HG03460 (cell line): ENCODE measurements around the gene DEFB131B.
"Not testable (repeated sequence)": the region's sequence is repeated elsewhere in the genome, so short reads cannot be mapped to it uniquely, and the experiment has no call there.

ENCODE experiments used
- ATAC-seq: cut with Tn5 transposase; IDR thresholded peaks from one replicate; pipeline ENCODE4 v1.9.1; 2021; ENCODE audit not compliant: unreplicated experiment

The DEFB131B gene, protein sequence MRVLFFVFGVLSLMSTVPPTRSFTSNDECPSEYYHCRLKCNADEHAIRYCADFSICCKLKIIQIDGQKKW

DNA sequence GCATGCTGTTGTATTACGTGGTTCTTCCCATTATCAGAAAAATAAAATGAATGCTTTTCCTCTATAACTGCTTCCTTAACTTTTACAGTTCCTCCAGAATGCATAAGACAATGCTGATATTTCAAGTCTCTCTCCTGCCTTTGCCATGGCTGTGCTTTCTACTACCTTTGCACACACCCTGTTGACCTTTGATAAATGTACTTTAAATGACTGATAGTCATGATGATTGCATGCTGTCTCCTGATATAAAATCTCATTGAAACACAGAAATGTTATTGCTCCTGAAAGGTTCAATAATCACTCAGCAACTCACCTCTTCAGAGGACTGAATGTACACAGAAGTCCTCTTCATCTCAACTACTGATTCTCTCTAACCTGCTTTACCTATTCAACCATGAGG is at the start of gene DEFB131B:
Gene DEFB131B, plus strand, starts transcription at position 395 of the 400 bp plus-strand sequence. Its CDS starts 0 bp downstream, at position 395.
- ATAC-seq, result not testable (repeated sequence)

DNA sequence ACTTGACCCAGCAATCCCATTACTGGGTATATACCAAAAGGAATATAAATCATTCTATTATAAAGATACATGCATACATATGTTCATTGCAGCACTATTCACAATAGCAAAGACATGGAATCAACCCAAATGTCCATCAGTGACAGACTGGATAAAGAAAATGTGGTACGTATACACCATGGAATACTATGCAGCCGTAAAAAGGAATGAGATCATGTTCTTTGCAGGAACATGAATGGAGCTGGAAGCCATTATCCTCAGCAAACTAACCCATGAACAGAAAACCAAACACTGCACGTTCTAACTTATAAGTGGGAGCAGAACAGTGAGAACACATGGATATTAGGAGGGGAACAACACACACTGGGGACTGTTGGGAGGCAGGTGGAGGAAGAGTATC is 49.0 kb upstream of the DEFB131B start:
- not testable (repeated sequence) for ATAC-seq

DNA sequence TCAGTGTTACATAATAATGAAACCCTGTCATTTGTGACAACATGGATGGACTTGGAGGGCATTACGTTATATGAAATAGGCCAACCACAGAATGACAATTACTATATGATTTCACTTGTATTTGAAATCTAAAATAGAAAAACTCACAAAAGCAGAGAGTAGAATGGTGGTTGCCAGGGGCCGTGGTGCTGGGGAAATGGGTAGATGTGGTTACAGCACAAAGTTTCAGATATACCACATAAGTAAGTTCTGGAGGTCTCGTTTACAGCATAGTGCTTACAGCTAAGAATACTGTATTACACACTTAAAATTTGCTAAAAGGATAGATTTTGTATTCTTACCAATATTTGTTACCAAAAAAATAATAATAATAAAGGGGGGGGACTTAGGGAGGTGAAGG is 48.6 kb upstream of the DEFB131B start:
- ATAC-seq, result not testable (repeated sequence)

DNA sequence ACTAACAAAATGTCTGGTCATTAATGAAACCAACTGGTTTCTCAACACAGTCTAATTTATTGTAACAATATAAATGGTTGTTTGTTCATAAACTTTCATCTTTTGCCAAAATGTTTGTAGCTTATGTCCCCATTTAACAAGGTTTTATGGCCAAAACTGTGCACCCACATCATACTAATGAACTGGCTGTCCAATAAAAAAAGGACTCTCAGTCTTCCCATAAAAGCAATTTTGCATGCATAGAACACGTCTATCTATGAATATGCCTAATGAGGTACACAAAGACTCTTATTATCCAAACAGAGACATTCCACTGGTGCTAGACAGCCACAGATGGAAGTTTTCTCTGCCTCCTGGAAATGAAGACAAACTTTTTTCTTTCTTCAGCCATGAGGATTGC is 45.4 kb upstream of the DEFB131B start, which contains the start of gene DEFB108B:
Gene DEFB108B, plus strand, starts transcription at position 390 of the 400 bp plus-strand sequence. Its CDS starts 0 bp downstream, at position 390.
- ATAC-seq, result not testable (repeated sequence)

DNA sequence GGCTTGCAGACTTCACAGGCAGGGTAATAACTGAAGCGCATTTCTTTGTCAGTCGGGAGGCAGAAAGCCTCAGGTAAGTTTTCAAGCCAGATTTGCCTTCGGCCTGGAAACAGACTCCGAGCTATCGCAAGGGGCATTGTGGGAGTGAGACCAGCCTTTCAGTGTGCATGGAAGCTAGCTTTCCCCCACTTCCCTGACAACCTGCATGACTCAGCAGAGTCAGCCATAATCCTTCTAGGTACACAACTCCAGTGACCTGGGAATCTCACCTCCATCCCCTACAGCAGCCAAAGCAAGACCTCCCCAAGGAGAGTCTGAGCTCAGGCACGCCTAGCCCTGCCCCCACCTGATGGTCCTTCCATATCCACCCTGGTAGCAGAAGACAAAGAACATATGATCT is 35.5 kb upstream of the DEFB131B start:
- ATAC-seq, result not testable (repeated sequence)

- not testable (repeated sequence) for ATAC-seq
Measured at GRCh38 chr11:71843355-71843754, 34.9 kb upstream of the DEFB131B start.

DNA sequence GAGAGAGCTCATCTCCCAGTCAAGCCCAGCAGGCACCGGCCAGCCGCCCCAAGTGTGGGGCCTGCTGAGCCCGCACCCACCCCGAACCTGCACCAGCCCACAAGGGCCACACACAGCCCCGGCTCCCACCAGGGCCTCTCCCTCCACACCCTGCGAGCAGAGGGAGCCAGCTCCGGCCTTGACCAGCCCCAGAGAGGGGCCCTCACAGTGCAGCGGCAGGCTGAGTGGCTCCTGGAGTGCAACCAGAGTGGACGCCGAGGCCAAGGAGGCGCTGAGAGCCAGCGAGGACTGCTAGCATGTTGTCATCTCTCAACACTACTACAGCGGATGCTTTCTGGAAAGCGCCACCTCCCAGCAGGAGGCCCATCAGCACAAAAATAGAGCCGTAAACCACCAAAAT is 34.4 kb upstream of the DEFB131B start:
- no peak for ATAC-seq

DNA sequence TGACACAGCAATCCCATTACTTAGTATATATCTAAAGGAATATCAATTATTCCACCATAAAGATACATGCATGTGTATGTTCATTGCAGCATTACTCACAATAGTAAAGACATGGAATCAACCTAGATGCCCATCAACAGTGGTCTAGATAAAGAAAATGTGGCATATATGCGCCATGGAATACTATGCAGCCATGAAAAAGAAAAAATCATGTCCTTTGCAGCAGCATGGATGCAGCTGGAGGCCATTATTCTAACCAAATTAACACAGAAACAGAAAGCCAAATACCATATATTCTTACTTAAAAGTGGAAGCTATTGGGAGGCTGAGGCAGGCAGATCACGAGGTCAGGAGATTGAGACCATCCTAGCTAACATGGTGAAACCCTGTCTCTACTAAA is 24.4 kb upstream of the DEFB131B start:
- ATAC-seq, result not testable (repeated sequence)

DNA sequence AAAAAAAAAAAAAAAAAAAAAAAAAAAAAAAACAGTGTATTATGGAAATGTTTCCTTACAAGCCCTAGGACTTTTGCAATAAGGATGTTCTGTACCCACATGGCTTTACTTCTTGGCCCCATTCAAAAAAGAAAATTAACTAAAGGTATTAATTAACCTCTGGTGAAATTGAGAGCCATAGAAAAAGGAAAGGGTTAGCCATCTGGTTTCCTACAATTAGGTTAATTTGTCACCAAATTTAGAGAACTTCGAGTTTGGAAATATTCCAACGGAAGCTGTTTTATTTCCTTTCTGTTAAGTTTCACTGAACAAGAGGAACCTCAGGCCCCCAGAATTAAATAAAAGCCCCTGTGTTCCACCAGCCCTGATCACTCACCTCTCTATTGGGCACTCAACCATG is 22.4 kb upstream of the DEFB131B start:
- not testable (repeated sequence) for ATAC-seq

- not testable (repeated sequence) for ATAC-seq
Measured at GRCh38 chr11:71860835-71861234, 17.4 kb upstream of the DEFB131B start.

GRCh38 chr11:71863978-71864627 is 14.2 kb upstream of the DEFB131B start:
- ATAC-seq, result not testable (repeated sequence)

- ATAC-seq, result not testable (repeated sequence)
Measured at GRCh38 chr11:71867209-71867608, 11.0 kb upstream of the DEFB131B start.

- not testable (repeated sequence) for ATAC-seq
Measured at GRCh38 chr11:71869931-71870330, 8.3 kb upstream of the DEFB131B start.

DNA sequence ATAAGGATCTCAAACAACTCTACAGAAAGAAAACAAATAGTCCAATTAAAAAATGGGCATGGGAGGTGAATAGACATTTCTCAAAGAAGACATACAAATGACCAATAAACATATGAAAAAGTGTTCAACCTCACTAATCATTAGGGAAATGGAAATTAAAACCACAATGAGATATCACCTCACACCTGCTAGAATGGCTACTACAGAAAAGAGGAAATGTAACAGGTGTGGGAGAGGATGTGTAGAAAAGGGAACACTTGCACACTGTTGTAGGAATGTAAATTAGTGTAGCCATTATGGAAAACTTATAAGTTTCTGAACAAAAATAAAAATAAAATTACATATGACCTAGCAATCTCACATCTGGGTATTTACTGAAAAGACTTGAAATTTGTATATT is 7.6 kb upstream of the DEFB131B start:
- not testable (repeated sequence) for ATAC-seq

- ATAC-seq, result not testable (repeated sequence)
Measured at GRCh38 chr11:71876262-71876661, 2.0 kb upstream of the DEFB131B start.

DNA sequence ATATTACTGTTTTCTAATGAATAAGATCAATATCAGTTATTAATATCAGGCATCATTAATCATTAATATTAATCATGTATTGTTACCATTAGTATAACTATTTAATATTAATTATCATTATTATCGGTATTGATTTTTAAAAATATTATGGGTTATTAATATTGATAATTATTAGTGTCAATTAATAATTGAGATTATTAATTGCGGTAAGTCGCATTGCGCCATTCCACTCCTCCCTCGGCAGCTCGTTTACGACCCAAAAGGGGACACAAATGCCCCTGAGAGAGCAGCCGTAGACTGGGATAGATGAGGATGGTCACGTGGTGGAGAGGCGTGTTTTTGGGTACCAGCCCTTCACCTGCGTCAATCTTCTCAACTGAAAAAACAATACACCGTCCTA is 7.6 kb downstream of the DEFB131B start:
- ATAC-seq, result not testable (repeated sequence)

- not testable (repeated sequence) for ATAC-seq
Measured at GRCh38 chr11:71888335-71889010, 10.2 kb downstream of the DEFB131B start.

GRCh38 chr11:71889181-71889872 is 11.1 kb downstream of the DEFB131B start:
- not testable (repeated sequence) for ATAC-seq

DNA sequence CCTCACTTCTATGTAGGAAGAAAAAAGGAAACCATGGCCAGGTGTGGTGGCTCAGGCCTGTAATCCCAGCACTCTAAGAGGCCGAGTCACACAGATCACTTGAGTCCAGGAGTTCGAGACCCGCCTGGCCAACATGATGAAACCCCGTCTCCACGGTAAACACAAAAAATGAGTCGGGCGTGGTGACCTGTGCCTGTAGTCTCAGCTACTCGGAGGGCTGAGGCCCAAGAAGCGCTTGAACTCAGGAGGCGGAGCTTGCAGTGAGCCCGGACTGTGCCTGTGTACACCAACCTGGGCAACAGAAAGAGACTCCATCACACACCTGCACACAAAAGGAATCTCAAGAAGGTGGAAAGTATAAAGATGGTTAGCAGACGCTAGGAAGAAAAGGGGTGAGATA is 17.7 kb downstream of the DEFB131B start:
- ATAC-seq, result no peak

DNA sequence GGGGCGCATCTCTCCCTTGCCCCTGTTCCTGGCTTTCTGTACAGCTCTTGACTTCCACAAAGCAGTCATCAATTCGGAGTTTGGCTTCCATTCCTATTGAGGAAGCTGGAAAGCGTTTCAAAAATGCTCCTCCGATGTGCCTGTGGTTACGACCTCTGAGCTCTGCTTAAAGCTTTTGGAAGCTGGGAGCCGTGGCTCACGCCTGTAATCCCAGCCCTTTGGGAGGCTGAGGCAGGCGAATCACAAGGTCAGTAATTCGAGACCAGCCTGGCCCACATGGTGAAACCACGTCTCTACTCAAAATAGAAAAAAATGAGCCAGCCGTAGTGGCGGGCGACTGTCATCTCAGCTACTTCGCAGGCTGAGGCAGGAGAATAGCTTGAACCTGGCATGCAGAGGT is 22.9 kb downstream of the DEFB131B start:
- not testable (repeated sequence) for ATAC-seq

- no peak for ATAC-seq
Measured at GRCh38 chr11:71908218-71908617, 30.0 kb downstream of the DEFB131B start.
